ENCODE measurements around the gene KDM4C. TPM values are rescaled to one million over a fixed set of nuclear protein-coding genes. Genes with fewer than 3 reads are reported as not detected.

The KDM4C gene
- total and polyA plus RNA-seq, 2 donors (not counting 1 experiment from before 2014, with no cell fraction given), result 49.7 to 141 TPM

DNA sequence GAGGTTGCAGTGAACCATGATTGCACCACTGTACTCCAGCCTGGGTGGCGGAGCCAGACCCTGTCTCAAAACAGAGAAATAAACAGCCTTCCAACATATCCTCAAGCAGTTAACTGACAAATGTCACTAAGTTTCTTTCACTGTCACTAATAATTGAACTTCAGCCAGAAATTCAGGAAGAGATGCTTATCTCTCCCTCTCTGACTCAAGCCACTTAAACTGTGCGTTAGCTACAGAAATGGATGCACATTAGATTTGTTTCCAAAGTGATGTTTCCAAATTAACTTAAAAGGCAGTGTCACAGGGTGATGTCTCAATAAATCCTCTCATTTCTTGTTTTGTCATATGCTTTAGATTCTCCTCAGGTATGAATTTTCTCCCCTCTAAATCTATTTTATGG, 164.9 kb downstream of the KDM4C start:
- ChIA-PET CTCF (no interaction called here), POLR2A (no interaction called here)
- TF ChIP-seq, protein P1, sequence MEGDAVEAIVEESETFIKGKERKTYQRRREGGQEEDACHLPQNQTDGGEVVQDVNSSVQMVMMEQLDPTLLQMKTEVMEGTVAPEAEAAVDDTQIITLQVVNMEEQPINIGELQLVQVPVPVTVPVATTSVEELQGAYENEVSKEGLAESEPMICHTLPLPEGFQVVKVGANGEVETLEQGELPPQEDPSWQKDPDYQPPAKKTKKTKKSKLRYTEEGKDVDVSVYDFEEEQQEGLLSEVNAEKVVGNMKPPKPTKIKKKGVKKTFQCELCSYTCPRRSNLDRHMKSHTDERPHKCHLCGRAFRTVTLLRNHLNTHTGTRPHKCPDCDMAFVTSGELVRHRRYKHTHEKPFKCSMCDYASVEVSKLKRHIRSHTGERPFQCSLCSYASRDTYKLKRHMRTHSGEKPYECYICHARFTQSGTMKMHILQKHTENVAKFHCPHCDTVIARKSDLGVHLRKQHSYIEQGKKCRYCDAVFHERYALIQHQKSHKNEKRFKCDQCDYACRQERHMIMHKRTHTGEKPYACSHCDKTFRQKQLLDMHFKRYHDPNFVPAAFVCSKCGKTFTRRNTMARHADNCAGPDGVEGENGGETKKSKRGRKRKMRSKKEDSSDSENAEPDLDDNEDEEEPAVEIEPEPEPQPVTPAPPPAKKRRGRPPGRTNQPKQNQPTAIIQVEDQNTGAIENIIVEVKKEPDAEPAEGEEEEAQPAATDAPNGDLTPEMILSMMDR (IDR thresholded peaks at IDR 0.05), result no peak
- no peak for TF ChIP-seq EZH2 (IDR thresholded peaks at IDR 0.05; ENCODE audit: borderline replicate concordance, insufficient read depth, low read depth, low read length, poor library complexity, severe bottlenecking)
- H3K4me1 ChIP-seq (ENCODE audit: control insufficient read depth in 2 of 2, insufficient read depth in 2 of 2, low read length in 2 of 2), result peaks cover 9 to 15% of the 10 kb centered on the region in 2 donors
- no peak overlapping the region for H3K4me3 Mint-ChIP-seq
- H3K9me3 Mint-ChIP-seq (ENCODE audit: insufficient read depth), result no peaks in the 10 kb centered on the region
- no peak overlapping the region for H3K4me2 ChIP-seq (replicated peaks; ENCODE audit: low read depth, low read length, poor library complexity, severe bottlenecking)
- H3K27ac Mint-ChIP-seq, result no peak overlapping the region
- H2AFZ ChIP-seq (ENCODE audit: insufficient read depth, low read depth, low read length, poor library complexity, severe bottlenecking), result no peak overlapping the region
- H3K27ac ChIP-seq (ENCODE audit: low read length in 2 of 2), result no peak overlapping the region
- H3K36me3 ChIP-seq (replicated peaks in 1 of 2; ENCODE audit: control extremely low read depth in 1 of 2, control insufficient read depth in 1 of 2, extremely low read depth in 1 of 2, insufficient read depth in 2 of 2, low read length in 1 of 2), result peaks cover 2 to 30% of the 10 kb centered on the region in 2 experiments
- intact Hi-C loops (cut with micrococcal nuclease), result no loop called here
- H3K4me3 ChIP-seq (ENCODE audit: control extremely low read depth in 1 of 5, extremely low read depth in 1 of 5, insufficient read depth in 1 of 5, low read depth in 2 of 5, low read length in 4 of 5), result no peak overlapping the region
- H3K27me3 ChIP-seq (replicated peaks in 1 of 4; ENCODE audit: control extremely low read depth in 1 of 4, control insufficient read depth in 3 of 4, insufficient read depth in 4 of 4, low read length in 3 of 4), result no peaks in the 10 kb centered on the region
- peaks cover 40% of the 10 kb centered on the region for H3K4me1 Mint-ChIP-seq
- no peak overlapping the region for H3K9ac ChIP-seq (ENCODE audit: low read length)
- H3K79me2 ChIP-seq (ENCODE audit: control insufficient read depth, insufficient read depth, low read length), result peaks cover 92% of the 10 kb centered on the region
- no peak for ATAC-seq (ENCODE audit: low read depth)
- no peaks in the 10 kb centered on the region for H3K9me3 ChIP-seq (ENCODE audit: control extremely low read depth in 1 of 3, control insufficient read depth in 2 of 3, insufficient read depth in 1 of 3, low read length in 2 of 3)
- DNase-seq, result no peak
- H4K20me1 ChIP-seq (ENCODE audit: control insufficient read depth, insufficient read depth, low read length, poor library complexity, severe bottlenecking), result peaks cover 90% of the 10 kb centered on the region
- H3K27me3 Mint-ChIP-seq, result no peaks in the 10 kb centered on the region
- WGBS (ENCODE audit: insufficient coverage), result 92% methylated on average over 2 of the region's 2 CpGs

DNA sequence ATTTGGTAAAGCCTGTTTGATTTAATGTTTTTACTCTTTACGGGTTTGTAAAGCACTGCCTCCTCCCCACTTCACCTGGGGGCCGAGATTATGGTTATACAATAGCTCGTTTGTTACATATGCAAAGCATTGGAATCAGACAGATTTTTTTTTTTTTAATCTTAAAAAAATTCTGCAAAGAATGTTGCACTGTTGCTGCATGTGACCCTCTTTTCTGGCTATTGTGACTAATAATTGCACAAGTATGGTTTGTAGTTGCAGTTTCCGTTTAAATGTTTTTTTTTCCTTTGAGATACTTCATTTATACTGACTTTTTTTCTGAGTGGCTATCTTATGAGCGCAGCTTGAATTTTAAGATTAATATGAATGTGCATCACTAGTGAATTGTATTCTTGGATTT, 165.3 kb downstream of the KDM4C start:
- intact Hi-C loops (cut with micrococcal nuclease), result no loop called here
- Histone ChIP-seq H3K9ac (ENCODE audit: low read length) (no peak overlapping the region), H3K36me3 (replicated peaks in 1 of 2; ENCODE audit: control extremely low read depth in 1 of 2, control insufficient read depth in 1 of 2, extremely low read depth in 1 of 2, insufficient read depth in 2 of 2, low read length in 1 of 2) (peaks cover 2 to 34% of the 10 kb centered on the region in 2 experiments), H4K20me1 (ENCODE audit: control insufficient read depth, insufficient read depth, low read length, poor library complexity, severe bottlenecking) (peaks cover 90% of the 10 kb centered on the region), H3K27ac (ENCODE audit: low read length in 2 of 2) (no peak overlapping the region), H3K4me1 (ENCODE audit: control insufficient read depth in 2 of 2, insufficient read depth in 2 of 2, low read length in 2 of 2) (peaks cover 9 to 15% of the 10 kb centered on the region in 2 donors), H3K27me3 (replicated peaks in 1 of 4; ENCODE audit: control extremely low read depth in 1 of 4, control insufficient read depth in 3 of 4, insufficient read depth in 4 of 4, low read length in 3 of 4) (no peaks in the 10 kb centered on the region), H3K4me2 (replicated peaks; ENCODE audit: low read depth, low read length, poor library complexity, severe bottlenecking) (no peak overlapping the region), H3K79me2 (ENCODE audit: control insufficient read depth, insufficient read depth, low read length) (peaks cover 93% of the 10 kb centered on the region), H3K4me3 (ENCODE audit: control extremely low read depth in 1 of 5, extremely low read depth in 1 of 5, insufficient read depth in 1 of 5, low read depth in 2 of 5, low read length in 4 of 5) (no peak overlapping the region), H2AFZ (ENCODE audit: insufficient read depth, low read depth, low read length, poor library complexity, severe bottlenecking) (no peak overlapping the region), H3K9me3 (ENCODE audit: control extremely low read depth in 1 of 3, control insufficient read depth in 2 of 3, insufficient read depth in 1 of 3, low read length in 2 of 3) (no peaks in the 10 kb centered on the region)
- TF ChIP-seq, protein P1 (IDR thresholded peaks at IDR 0.05), result no peak
- TF ChIP-seq EZH2 (IDR thresholded peaks at IDR 0.05; ENCODE audit: borderline replicate concordance, insufficient read depth, low read depth, low read length, poor library complexity, severe bottlenecking), result no peak
- ChIA-PET CTCF (no interaction called here), POLR2A (no interaction called here)
- Mint-ChIP-seq H3K4me1 (peaks cover 40% of the 10 kb centered on the region), H3K4me3 (no peak overlapping the region), H3K27ac (no peak overlapping the region), H3K9me3 (ENCODE audit: insufficient read depth) (no peaks in the 10 kb centered on the region), H3K27me3 (no peaks in the 10 kb centered on the region)
- no peak for DNase-seq
- WGBS (ENCODE audit: insufficient coverage), result no CpG with 5 or more reads among the region's 5 CpGs
- ATAC-seq (ENCODE audit: low read depth), result no peak
